ENCODE data around the gene BTN1A1.

DNA sequence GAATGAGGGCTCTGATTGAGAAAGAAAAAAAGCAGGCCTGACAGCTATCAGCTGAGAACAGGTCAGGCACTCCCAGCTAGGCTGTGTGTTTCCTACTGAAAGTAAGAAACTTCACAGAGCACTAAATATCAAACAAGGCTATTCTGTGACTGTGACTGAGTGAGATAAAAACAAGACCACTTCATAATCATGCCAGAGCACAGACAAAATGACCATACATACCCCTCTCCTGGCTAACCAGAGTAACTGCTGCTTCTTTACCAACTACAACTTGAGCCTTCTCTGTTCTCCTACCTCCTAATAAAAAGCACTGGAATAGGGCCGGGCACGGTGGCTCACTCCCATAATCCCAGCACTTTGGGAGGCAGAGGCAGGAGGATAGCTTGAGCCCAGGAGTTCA lies 6.8 kb upstream of the BTN1A1 start:
- TF ChIP-seq ZFP30 (CRISPR knock-in tag; IDR thresholded peaks at IDR 0.05) (no peak), SNAI2 (CRISPR knock-in tag; IDR thresholded peaks at IDR 0.05) (no peak), ISL1 (CRISPR knock-in tag; IDR thresholded peaks at IDR 0.05) (no peak), ARNTL (CRISPR knock-in tag; IDR thresholded peaks at IDR 0.05; ENCODE audit: borderline replicate concordance, low read depth) (no peak), PPARA (CRISPR knock-in tag; IDR thresholded peaks at IDR 0.05; ENCODE audit: borderline replicate concordance) (no peak), BACH2 (CRISPR knock-in tag; IDR thresholded peaks at IDR 0.05; ENCODE audit: borderline replicate concordance) (no peak), ZNF565 (CRISPR knock-in tag; conservative IDR thresholded peaks at IDR 0.05; ENCODE audit: low read depth) (no peak), TCF4 (CRISPR knock-in tag; IDR thresholded peaks at IDR 0.05; ENCODE audit: borderline replicate concordance) (no peak), ESRRG (CRISPR knock-in tag; IDR thresholded peaks at IDR 0.05) (no peak), ZNF70 (CRISPR knock-in tag; IDR thresholded peaks at IDR 0.05) (no peak)
- TF ChIP-seq, protein P1, sequence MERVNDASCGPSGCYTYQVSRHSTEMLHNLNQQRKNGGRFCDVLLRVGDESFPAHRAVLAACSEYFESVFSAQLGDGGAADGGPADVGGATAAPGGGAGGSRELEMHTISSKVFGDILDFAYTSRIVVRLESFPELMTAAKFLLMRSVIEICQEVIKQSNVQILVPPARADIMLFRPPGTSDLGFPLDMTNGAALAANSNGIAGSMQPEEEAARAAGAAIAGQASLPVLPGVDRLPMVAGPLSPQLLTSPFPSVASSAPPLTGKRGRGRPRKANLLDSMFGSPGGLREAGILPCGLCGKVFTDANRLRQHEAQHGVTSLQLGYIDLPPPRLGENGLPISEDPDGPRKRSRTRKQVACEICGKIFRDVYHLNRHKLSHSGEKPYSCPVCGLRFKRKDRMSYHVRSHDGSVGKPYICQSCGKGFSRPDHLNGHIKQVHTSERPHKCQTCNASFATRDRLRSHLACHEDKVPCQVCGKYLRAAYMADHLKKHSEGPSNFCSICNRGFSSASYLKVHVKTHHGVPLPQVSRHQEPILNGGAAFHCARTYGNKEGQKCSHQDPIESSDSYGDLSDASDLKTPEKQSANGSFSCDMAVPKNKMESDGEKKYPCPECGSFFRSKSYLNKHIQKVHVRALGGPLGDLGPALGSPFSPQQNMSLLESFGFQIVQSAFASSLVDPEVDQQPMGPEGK (CRISPR knock-in tag; IDR thresholded peaks at IDR 0.05; ENCODE audit: borderline replicate concordance), result no peak
- TF ChIP-seq, protein P2, sequence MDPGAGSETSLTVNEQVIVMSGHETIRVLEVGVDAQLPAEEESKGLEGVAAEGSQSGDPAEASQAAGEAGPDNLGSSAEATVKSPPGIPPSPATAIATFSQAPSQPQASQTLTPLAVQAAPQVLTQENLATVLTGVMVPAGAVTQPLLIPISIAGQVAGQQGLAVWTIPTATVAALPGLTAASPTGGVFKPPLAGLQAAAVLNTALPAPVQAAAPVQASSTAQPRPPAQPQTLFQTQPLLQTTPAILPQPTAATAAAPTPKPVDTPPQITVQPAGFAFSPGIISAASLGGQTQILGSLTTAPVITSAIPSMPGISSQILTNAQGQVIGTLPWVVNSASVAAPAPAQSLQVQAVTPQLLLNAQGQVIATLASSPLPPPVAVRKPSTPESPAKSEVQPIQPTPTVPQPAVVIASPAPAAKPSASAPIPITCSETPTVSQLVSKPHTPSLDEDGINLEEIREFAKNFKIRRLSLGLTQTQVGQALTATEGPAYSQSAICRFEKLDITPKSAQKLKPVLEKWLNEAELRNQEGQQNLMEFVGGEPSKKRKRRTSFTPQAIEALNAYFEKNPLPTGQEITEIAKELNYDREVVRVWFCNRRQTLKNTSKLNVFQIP (CRISPR knock-in tag; IDR thresholded peaks at IDR 0.05; ENCODE audit: borderline replicate concordance, low read depth), result no peak
- TF ChIP-seq, protein P3, sequence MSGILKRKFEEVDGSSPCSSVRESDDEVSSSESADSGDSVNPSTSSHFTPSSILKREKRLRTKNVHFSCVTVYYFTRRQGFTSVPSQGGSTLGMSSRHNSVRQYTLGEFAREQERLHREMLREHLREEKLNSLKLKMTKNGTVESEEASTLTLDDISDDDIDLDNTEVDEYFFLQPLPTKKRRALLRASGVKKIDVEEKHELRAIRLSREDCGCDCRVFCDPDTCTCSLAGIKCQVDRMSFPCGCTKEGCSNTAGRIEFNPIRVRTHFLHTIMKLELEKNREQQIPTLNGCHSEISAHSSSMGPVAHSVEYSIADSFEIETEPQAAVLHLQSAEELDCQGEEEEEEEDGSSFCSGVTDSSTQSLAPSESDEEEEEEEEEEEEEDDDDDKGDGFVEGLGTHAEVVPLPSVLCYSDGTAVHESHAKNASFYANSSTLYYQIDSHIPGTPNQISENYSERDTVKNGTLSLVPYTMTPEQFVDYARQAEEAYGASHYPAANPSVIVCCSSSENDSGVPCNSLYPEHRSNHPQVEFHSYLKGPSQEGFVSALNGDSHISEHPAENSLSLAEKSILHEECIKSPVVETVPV (CRISPR knock-in tag; IDR thresholded peaks at IDR 0.05), result no peak
